ENCODE data around the gene CA9. TPM values are rescaled to one million over a fixed set of nuclear protein-coding genes. Genes with fewer than 3 reads are reported as not detected.
A peak's percentile ranks its signal among the peaks of the same experiment; 100 is the strongest.
"Not testable (repeated sequence)": the region's sequence is repeated elsewhere in the genome, so short reads cannot be mapped to it uniquely, and the experiment has no call there.

The CA9 gene
- total RNA-seq, 4 donors from 2014 or later, result not detected

DNA sequence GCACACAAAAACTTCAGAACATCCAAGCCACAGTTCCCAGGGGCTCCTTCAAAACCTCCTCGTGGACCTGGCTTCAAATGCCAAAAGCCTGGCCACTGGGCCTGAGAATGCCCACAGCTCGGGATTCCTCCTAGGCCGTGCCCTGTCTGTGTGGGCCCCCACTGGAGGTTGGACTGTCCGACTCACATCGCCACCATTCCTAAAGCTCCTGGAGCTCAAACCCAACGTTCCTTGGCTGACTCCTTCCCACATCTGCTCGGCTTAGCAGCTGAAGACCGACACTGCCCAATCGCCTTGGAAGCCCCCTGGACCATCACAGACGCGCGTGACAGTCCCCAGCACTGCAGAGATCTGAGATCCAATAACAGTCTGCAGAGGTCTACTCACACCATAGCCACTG is 30.7 kb upstream of the CA9 start:
- Histone ChIP-seq H3K36me3 (no peaks in the 10 kb centered on the region), H3K4me1 (peaks cover 5 to 13% of the 10 kb centered on the region in 2 donors), H3K4me3 (replicated peaks in 1 of 3) (no peak overlapping the region), H3K27me3 (no peaks in the 10 kb centered on the region), H3K9me3 (no peaks in the 10 kb centered on the region), H3K27ac (no peak overlapping the region)
- no peak for DNase-seq
- intact Hi-C loops (cut with DNase I), result loop anchor here (10.0 kb wide), 1 partner anchor 242 kb away; no protein-coding TSS in a partner anchor
- TF ChIP-seq, protein P1, sequence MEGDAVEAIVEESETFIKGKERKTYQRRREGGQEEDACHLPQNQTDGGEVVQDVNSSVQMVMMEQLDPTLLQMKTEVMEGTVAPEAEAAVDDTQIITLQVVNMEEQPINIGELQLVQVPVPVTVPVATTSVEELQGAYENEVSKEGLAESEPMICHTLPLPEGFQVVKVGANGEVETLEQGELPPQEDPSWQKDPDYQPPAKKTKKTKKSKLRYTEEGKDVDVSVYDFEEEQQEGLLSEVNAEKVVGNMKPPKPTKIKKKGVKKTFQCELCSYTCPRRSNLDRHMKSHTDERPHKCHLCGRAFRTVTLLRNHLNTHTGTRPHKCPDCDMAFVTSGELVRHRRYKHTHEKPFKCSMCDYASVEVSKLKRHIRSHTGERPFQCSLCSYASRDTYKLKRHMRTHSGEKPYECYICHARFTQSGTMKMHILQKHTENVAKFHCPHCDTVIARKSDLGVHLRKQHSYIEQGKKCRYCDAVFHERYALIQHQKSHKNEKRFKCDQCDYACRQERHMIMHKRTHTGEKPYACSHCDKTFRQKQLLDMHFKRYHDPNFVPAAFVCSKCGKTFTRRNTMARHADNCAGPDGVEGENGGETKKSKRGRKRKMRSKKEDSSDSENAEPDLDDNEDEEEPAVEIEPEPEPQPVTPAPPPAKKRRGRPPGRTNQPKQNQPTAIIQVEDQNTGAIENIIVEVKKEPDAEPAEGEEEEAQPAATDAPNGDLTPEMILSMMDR (IDR thresholded peaks at IDR 0.05), result no peak
- TF ChIP-seq POLR2A (IDR thresholded peaks at IDR 0.05), result no peak
- WGBS, 2 donors, result 86 to 89% methylated on average over 8 to 12 of the region's 12 CpGs

DNA sequence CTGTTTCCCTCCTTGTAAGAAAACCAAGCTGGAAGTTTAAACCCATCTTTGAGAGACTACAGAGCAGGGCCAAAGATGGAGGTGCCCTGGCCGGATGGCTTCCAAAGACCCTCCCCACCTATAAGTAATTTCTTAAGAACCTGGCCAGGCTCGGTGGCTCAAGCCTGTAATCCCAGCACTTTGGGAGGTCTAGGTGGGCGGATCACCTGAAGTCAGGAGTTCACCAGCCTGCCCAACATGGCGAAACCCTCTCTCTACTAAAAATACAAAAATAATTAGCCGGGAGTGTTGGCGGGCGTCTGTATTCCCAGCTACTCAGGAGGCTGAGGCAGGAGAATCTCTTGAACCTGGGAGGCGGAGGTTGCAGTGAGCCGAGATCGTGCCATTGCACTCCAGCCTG is 28.0 kb upstream of the CA9 start:
- not testable (repeated sequence) for H3K9me3 ChIP-seq, DNase-seq, H3K27me3 ChIP-seq, H3K36me3 ChIP-seq
- 24 to 31% methylated on average over 9 to 10 of the region's 10 CpGs for WGBS, 2 donors
- peaks cover 5 to 13% of the 10 kb centered on the region in 2 donors for H3K4me1 ChIP-seq
- intact Hi-C loops (cut with DNase I), result loop anchor here (5.0 to 10.0 kb wide), 3 partner anchors 38 to 239 kb away; partner anchors contain the start of gene TESK1
- peak overlapping the region; percentile 17 to 54 (median 39) for H3K4me3 ChIP-seq (replicated peaks in 1 of 3)
- peak overlapping the region; percentile 78 to 92 (median 90) for H3K27ac ChIP-seq

DNA sequence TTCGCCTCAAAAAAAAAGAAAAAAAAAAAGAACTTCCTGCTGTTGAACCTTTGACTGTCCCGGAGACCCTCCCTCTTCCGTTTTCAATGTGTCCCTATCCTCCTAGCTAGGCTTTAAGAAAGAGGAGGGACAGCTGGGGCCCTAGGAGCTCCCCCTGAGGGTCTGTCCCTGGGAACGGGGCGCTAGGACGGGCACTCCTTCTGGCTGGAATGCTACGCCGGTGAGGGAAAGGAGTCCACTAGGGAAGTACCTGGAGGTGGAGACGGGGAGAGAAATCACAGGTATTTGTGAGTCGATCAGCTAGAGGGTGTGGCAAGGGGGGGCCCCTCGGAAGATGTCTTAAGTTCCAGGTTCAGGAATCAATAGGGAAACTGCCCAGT is 27.6 kb upstream of the CA9 start:
- Histone ChIP-seq H3K4me3 (replicated peaks in 1 of 3) (peak overlapping the region; percentile 17 to 54 (median 39)), H3K27me3 (no peaks in the 10 kb centered on the region), H3K27ac (peak overlapping the region; percentile 78 to 92 (median 90)), H3K9me3 (no peaks in the 10 kb centered on the region), H3K4me1 (peaks cover 5 to 13% of the 10 kb centered on the region in 2 donors), H3K36me3 (no peaks in the 10 kb centered on the region)
- peak; percentile 64 to 65 for DNase-seq
- TF ChIP-seq, protein P1 (IDR thresholded peaks at IDR 0.05), result no peak
- TF ChIP-seq POLR2A (IDR thresholded peaks at IDR 0.05), result no peak
- intact Hi-C loops (cut with DNase I), result loop anchor here (5.0 to 10.0 kb wide), 3 partner anchors 39 to 239 kb away; partner anchors contain the start of gene TESK1
- WGBS, 2 donors, result 0 to 2% methylated on average over 11 of the region's 11 CpGs

DNA sequence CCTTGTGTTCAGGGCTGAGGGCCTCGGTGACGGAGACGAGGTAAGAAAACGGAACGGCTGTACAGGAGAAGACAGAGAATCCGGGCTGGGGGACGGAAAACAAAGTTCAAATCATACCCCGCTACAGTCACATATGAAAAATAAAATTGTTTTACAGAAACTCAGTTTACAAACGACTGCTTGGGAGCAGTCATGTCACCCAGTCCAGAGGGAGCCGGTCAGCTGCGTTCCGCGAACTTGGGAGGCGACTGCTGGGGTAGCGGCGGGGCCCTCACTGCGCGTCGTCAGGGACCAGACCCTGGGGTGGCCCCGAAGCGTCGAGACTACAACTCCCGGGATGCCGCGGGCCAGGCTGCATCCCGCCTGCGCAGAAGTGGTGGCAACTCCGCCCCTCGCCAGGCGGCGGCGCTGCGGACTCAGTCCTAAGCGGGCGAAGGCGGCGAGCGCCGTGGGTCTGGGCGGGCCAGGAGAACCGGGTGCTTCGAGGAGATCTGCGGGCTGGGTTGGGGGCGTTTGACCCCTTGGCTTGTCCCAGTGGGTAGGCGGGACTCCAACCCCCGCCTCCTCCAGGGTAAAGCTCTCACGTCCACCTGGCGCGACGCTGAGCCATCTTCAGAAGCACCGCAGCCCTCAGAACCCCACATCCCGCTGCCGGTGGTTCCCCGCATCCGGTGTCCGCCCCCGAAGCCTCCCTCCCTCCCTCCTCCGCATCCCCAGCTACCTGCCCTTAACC is 27.0 kb upstream of the CA9 start:
- peak overlapping the region; percentile 17 to 54 (median 39) for H3K4me3 ChIP-seq (replicated peaks in 1 of 3)
- no peaks in the 10 kb centered on the region for H3K9me3 ChIP-seq
- TF ChIP-seq, protein P1 (IDR thresholded peaks at IDR 0.05), result peak; percentile 83 to 99 (median 96)
- TF ChIP-seq POLR2A (IDR thresholded peaks at IDR 0.05), result peak; percentile 62 to 95
- intact Hi-C loops (cut with DNase I), result loop anchor here (5.0 to 10.0 kb wide), 3 partner anchors 39 to 238 kb away; partner anchors contain the start of gene TESK1
- 0 to 1% methylated on average over 19 to 44 of the region's 58 CpGs for WGBS, 2 donors
- no peaks in the 10 kb centered on the region for H3K27me3 ChIP-seq
- peak; percentile 93 to 94 for DNase-seq
- peaks cover 5 to 13% of the 10 kb centered on the region in 2 donors for H3K4me1 ChIP-seq
- peak overlapping the region; percentile 78 to 92 (median 90) for H3K27ac ChIP-seq
- no peaks in the 10 kb centered on the region for H3K36me3 ChIP-seq

DNA sequence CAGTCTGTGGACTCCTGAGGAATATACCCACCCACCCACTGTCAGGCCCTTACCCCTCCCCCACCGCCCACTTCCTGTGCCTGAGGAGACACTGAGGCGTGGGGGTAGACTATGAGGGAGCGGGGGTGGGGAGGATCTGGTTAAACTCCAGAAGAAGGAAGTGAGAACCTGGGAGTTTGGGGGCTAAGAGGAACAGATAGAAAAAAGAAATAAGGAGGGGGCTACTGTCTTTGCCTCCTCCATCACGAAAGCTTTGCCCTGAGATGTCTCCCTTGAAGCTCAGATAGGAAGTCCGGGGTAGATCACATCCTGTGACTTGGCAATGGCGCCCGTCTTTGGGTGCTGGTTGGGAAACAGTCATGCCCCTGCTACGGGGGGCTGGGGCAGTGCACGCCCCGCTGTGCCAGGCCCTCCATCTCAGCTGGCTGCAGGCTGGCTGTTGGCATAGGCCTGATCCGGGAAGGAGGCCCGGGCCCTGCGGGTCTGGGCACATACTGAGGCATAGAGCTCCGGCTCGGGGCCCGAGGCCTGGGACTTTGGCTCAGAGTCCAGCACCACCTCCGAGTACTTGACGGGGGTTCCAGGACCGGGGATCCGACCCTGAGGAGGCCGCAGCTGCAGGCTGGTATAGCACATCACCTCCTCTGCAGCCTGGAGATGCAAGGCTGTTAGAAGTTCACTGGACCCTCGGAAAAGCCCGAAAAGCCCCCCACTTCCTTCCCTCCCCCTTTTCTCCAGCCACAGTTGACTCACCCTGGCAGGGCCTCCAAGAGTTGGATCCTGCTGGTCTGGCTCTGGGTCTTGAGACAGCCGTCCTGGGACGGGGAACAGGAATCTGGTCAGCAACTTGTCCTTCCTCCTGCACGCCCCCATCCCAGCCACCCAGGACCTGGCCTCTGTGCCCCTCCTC is 24.0 kb upstream of the CA9 start:
- H3K36me3 ChIP-seq, result no peaks in the 10 kb centered on the region
- TF ChIP-seq, protein P1 (IDR thresholded peaks at IDR 0.05), result no peak
- TF ChIP-seq POLR2A (IDR thresholded peaks at IDR 0.05), result no peak
- no peaks in the 10 kb centered on the region for H3K9me3 ChIP-seq
- H3K27me3 ChIP-seq, result no peaks in the 10 kb centered on the region
- intact Hi-C loops (cut with DNase I), result loop anchor here (5.0 to 10.0 kb wide), 4 partner anchors 42 to 235 kb away; partner anchors contain the start of gene TESK1
- peak overlapping the region in 1 of 3 donors; percentile 17 for H3K27ac ChIP-seq
- no peak overlapping the region for H3K4me3 ChIP-seq (replicated peaks in 1 of 3)
- peaks cover 5 to 13% of the 10 kb centered on the region in 2 donors for H3K4me1 ChIP-seq
- WGBS, 2 donors, result 81 to 82% methylated on average over 20 to 26 of the region's 26 CpGs
- no peak for DNase-seq
